HEK293 (cell line): ENCODE measurements around the gene RHOV.
A peak's percentile ranks its signal among the peaks of the same experiment; 100 is the strongest.

Experiments used
- CTCF ChIA-PET: fragments of 350-600 bp; formaldehyde crosslinking; extraction: SDS; loops from one replicate; lab custom pipeline; 2021; ENCODE audit warnings: antibody characterized with exemption; lab: Yijun Ruan, JAX
- POLR2A ChIA-PET: fragments of 300-600 bp; formaldehyde crosslinking; extraction: SDS; loops from one replicate; lab custom pipeline; 2020; ENCODE audit warnings: antibody characterized with exemption, inconsistent platforms; lab: Yijun Ruan, JAX
- H3K27ac ChIP-seq: fragments of 200-500 bp; sonication (Bioruptor generic); 2 replicates; pipeline ENCODE4 v1.5.1; 2014; ENCODE audit warnings: low read depth, low read length, control low read depth, inconsistent platforms; ENCODE audit errors: extremely low read depth
- H3K36me3 ChIP-seq, 2 experiments: fragments of 200-500 bp in 1 of 2; sonication (Bioruptor generic) in 1 of 2; 1 replicate in 1 of 2; 2 replicates in 1 of 2; pipeline ENCODE4 v1.5.1; 2014 to 2017; ENCODE audit warnings: inconsistent platforms in 2 of 2, low read length in 2 of 2; ENCODE audit not compliant: control insufficient read depth in 2 of 2, insufficient read depth in 1 of 2
- H3K4me1 ChIP-seq: fragments of 200-500 bp; sonication (Bioruptor generic); 2 replicates; pipeline ENCODE4 v1.5.1; 2014; ENCODE audit warnings: mild to moderate bottlenecking, low read length, inconsistent platforms; ENCODE audit not compliant: control insufficient read depth, insufficient read depth
- H3K4me3 ChIP-seq: 2 replicates; pipeline ENCODE4 v1.5.1; 2011; ENCODE audit warnings: low read depth, mild to moderate bottlenecking, control low read depth, low read length, moderate library complexity
- H3K9me3 ChIP-seq: fragments of 200-500 bp; sonication (Bioruptor generic); 2 replicates; pipeline ENCODE4 v1.5.1; 2014; ENCODE audit warnings: low read depth, low read length, inconsistent platforms; ENCODE audit not compliant: control insufficient read depth, insufficient read depth
- REPIN1 ChIP-seq: fragments of 450-650 bp; formaldehyde crosslinking; IDR thresholded peaks from 2 replicates; pipeline ENCODE4 v1.5.1; 2017; ENCODE audit warnings: missing biosample characterization, missing genetic modification characterization, low read depth
- SCRT2 ChIP-seq: fragments of 450-650 bp; formaldehyde crosslinking; IDR thresholded peaks from 2 replicates; pipeline ENCODE4 v1.5.1; 2016; ENCODE audit warnings: missing biosample characterization, missing genetic modification characterization
- SP2 ChIP-seq: fragments of 450-650 bp; formaldehyde crosslinking; IDR thresholded peaks from 2 replicates; pipeline ENCODE4 v1.5.1; 2016; ENCODE audit warnings: missing biosample characterization, missing genetic modification characterization
- TCF7L2 ChIP-seq: IDR thresholded peaks from 2 replicates; pipeline ENCODE4 v1.6.1; 2011; ENCODE audit warnings: low read depth, mild to moderate bottlenecking, inconsistent platforms, low read length, moderate library complexity, borderline replicate concordance
- ZBTB17 ChIP-seq: fragments of 450-650 bp; formaldehyde crosslinking; IDR thresholded peaks from 2 replicates; pipeline ENCODE4 v1.5.1; 2016; ENCODE audit warnings: missing biosample characterization, missing genetic modification characterization
- ZBTB49 ChIP-seq: fragments of 450-650 bp; formaldehyde crosslinking; IDR thresholded peaks from 2 replicates; pipeline ENCODE4 v1.5.1; 2016; ENCODE audit warnings: missing biosample characterization, missing genetic modification characterization, low read depth
- ZNF132 ChIP-seq: fragments of 450-650 bp; formaldehyde crosslinking; IDR thresholded peaks from 2 replicates; pipeline ENCODE4 v1.5.1; 2017; ENCODE audit warnings: missing biosample characterization, missing genetic modification characterization, borderline replicate concordance
- ZNF311 ChIP-seq: fragments of 450-650 bp; formaldehyde crosslinking; IDR thresholded peaks from 2 replicates; pipeline ENCODE4 v1.5.1; 2017; ENCODE audit warnings: missing biosample characterization, missing genetic modification characterization, borderline replicate concordance
- ZNF324 ChIP-seq: fragments of 450-650 bp; formaldehyde crosslinking; IDR thresholded peaks from 2 replicates; pipeline ENCODE4 v1.5.1; 2016; ENCODE audit warnings: missing biosample characterization, missing genetic modification characterization
- ZNF398 ChIP-seq: fragments of 450-650 bp; formaldehyde crosslinking; IDR thresholded peaks from 2 replicates; pipeline ENCODE4 v1.5.1; 2017; ENCODE audit warnings: missing biosample characterization, missing genetic modification characterization
- ZNF585B ChIP-seq: fragments of 450-650 bp; formaldehyde crosslinking; IDR thresholded peaks from 2 replicates; pipeline ENCODE4 v1.5.1; 2016; ENCODE audit warnings: missing biosample characterization, missing genetic modification characterization
- ZNF621 ChIP-seq: fragments of 450-650 bp; formaldehyde crosslinking; IDR thresholded peaks from 2 replicates; pipeline ENCODE4 v1.5.1; 2017; ENCODE audit warnings: missing biosample characterization, missing genetic modification characterization
- ZNF645 ChIP-seq: fragments of 450-650 bp; formaldehyde crosslinking; IDR thresholded peaks from 2 replicates; pipeline ENCODE4; 2016; ENCODE audit warnings: missing biosample characterization, missing genetic modification characterization
- TF ChIP-seq, protein P1 (sequence below): fragments of 450-650 bp; formaldehyde crosslinking; IDR thresholded peaks from 2 replicates; pipeline ENCODE4 v1.5.1; 2016; ENCODE audit warnings: missing biosample characterization, missing genetic modification characterization
- TF ChIP-seq, protein P2 (sequence below): fragments of 450-650 bp; formaldehyde crosslinking; IDR thresholded peaks from 2 replicates; pipeline ENCODE4 v1.5.1; 2016; ENCODE audit warnings: missing biosample characterization, missing genetic modification characterization, borderline replicate concordance

Gene RHOV

GRCh38 chr15:40826423-40827075, 47.5 kb downstream of the RHOV start (continued):
- no peak for TF ChIP-seq ZNF132 (tag by site-specific recombination)
- no peak for TF ChIP-seq TCF7L2
- TF ChIP-seq, protein P1, sequence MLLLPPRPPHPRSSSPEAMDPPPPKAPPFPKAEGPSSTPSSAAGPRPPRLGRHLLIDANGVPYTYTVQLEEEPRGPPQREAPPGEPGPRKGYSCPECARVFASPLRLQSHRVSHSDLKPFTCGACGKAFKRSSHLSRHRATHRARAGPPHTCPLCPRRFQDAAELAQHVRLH (tag by site-specific recombination) = no peak
- TF ChIP-seq, protein P2, sequence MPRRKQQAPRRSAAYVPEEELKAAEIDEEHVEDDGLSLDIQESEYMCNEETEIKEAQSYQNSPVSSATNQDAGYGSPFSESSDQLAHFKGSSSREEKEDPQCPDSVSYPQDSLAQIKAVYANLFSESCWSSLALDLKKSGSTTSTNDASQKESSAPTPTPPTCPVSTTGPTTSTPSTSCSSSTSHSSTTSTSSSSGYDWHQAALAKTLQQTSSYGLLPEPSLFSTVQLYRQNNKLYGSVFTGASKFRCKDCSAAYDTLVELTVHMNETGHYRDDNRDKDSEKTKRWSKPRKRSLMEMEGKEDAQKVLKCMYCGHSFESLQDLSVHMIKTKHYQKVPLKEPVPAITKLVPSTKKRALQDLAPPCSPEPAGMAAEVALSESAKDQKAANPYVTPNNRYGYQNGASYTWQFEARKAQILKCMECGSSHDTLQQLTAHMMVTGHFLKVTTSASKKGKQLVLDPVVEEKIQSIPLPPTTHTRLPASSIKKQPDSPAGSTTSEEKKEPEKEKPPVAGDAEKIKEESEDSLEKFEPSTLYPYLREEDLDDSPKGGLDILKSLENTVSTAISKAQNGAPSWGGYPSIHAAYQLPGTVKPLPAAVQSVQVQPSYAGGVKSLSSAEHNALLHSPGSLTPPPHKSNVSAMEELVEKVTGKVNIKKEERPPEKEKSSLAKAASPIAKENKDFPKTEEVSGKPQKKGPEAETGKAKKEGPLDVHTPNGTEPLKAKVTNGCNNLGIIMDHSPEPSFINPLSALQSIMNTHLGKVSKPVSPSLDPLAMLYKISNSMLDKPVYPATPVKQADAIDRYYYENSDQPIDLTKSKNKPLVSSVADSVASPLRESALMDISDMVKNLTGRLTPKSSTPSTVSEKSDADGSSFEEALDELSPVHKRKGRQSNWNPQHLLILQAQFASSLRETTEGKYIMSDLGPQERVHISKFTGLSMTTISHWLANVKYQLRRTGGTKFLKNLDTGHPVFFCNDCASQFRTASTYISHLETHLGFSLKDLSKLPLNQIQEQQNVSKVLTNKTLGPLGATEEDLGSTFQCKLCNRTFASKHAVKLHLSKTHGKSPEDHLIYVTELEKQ (tag by site-specific recombination) = no peak
- TF ChIP-seq SP2 = no peak
- no peak for TF ChIP-seq ZNF398 (tag by site-specific recombination)
- no peak for TF ChIP-seq ZNF621 (tag by site-specific recombination)
- no peak for TF ChIP-seq SCRT2
- no peak for TF ChIP-seq ZNF311
- no peak for TF ChIP-seq ZNF324 (tag by site-specific recombination)
- no peak for TF ChIP-seq ZNF585B
- no peak for TF ChIP-seq ZNF645 (tag by site-specific recombination)

DNA sequence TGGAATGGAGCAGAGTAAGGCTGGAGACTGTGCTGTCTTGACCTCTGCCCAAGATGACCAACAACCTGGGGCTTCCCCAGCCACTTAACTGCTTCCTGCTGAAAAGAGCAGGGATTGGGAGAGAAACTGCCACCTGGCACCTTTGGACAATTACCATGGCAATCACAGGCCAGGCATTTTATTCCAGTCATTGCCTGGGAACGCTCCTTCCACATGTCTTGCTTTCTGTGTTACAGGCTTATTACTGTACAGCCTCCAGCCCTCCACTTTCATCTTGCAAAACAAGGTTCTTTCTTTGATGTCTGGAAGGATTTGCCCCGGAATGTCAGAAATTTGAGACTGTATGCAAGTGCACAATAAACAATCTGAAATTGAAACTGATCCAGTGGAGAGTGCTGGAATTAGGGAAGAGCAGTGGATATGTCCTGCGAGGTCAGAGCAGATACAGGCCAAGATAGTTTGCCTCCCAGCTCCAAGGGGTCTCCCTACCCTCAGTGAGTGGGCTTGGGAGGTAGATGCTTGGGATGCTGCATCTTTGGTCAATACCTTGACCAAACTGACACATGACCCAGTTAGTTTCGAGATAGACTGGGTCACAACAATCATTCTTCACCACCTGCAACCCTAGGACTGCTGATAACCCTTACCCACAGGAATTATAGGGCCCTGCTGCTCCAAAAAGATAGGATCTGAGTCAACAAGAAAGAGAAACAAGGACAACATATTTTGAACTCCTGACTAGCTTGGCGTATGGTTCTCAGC, 48.2 kb downstream of the RHOV start:
- H3K36me3 ChIP-seq = no peaks in the 10 kb centered on the region
- ChIA-PET POLR2A (no interaction called here), CTCF (no interaction called here)
- no peak overlapping the region for H3K4me3 ChIP-seq
- TF ChIP-seq ZBTB49 (tag by site-specific recombination) (no peak), ZBTB17 (tag by site-specific recombination) (0 out of 2 replicates have a peak, but pooled peaks have one; percentile 20), REPIN1 (tag by site-specific recombination) (no peak)
- H3K27ac ChIP-seq = no peak overlapping the region
- H3K4me1 ChIP-seq = no peaks in the 10 kb centered on the region
- no peaks in the 10 kb centered on the region for H3K9me3 ChIP-seq
